Right renal cortex interstitium (tissue), 3 donors: ENCODE measurements around the gene ZBTB44. TPM values are rescaled to one million over a fixed set of nuclear protein-coding genes. Genes with fewer than 3 reads are reported as not detected.
"Not testable (repeated sequence)": the region's sequence is repeated elsewhere in the genome, so short reads cannot be mapped to it uniquely, and the experiment has no call there.

Experiments
- DNase-seq, 3 donors: peaks; one replicate each; pipeline ENCODE4 v3.0.0-alpha.2; 2013; ENCODE audit warnings: low read depth in 3 of 3, low spot score in 2 of 3
- polyA plus RNA-seq, 3 donors: library from polyadenylated mRNA; unstranded; fragments of 120-200 nt; gene quantifications; one replicate each; pipeline ENCODE4 v1.2.1, GENCODE V29; 2013; ENCODE audit not compliant: insufficient read length in 3 of 3

The ZBTB44 gene
- polyA plus RNA-seq, 3 donors = 53.7 to 59.0 (median 56.7) TPM

DNA sequence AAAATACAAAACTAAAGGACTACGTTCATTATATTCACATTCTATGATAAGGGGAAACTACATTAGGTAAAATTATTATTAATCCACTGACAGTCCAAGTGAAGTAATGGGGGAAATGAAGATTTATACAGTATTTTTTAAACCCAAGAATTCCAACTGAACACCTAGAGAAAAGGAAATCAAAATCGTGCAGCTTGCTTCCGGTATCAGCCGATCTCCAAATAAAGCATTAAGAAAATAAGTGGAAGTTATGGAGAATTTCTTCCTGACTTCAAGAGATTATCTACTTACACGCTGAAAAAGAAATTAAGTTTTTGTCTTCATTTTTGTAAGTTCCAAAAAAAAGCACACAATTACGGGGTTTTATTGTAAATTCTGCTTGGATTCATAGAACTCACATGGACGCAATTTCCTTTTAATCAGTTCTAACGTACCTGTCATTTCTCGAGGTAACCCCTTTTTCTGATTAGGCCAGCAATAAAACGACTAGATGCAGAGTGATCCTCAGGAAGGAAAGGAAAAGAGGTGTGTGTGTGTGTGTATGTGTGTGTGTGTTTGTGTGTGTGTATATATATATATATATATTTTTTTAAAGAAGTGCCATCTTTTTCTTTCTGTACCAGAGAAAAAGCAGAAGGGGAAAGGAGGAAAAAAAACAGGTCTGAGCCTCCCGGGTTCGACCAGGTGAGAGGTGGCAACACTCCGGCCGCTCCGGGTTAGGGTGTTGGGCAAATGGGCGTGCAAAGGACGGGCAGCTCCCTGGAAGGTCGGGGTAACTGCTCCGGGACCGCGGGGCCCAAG is 1.1 kb downstream of the ZBTB44 start:
- no peak for DNase-seq

DNA sequence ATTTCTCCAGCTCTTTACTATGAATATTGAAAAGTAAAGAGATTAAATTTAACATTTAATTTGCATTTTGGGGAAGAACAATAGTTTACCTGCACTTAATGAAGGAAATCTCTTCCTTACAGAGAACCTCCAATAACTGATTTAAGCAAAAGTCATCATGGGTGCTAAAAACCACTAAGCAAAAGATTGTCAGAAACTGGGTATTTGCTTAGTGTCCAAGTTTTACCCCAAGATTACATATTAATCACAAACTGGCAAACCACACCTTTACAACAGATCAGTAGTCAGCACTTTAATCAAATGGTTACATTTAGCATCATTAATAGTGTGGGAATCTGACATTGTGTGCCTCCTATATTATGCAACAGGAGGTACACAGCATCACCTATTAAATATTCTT is 2.7 kb downstream of the ZBTB44 start:
- no peak for DNase-seq

DNA sequence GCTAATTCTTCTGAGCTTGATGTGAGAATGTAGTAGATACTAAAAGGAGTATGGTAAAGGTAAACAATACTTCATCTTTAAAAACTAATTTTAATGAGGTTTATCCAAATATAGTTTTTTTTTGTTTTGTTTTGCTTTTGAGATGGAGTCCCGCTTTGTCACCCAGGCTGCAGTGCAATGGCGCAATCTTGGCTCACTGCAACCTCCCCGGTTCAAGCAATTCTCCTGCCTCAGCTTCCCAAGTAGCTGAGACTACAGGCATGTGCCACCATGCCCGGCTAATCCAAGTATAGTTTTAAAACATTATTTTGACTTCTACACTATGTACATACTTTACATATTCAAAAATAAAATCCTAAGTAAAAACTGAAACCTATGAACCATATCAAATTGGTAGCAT is 4.1 kb downstream of the ZBTB44 start:
- no peak for DNase-seq

DNA sequence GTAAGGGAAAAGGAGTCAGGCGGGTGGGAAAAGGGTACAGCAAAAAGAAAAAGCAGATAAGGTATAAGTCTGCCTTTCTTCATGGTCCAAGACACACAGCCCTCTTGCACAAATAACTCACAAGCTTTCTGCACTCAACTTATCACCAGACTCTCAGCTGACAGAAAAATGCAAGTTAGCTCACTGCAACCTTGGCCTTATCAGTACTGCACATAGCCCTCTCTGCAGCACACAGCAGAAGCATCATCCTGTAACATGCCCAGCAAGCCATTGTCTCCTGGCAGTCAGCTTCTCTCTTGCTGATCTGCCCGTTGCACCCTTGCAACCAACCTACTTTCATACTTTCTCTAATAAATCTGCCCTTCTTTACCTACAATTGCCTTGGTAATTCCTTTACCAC is 5.8 kb downstream of the ZBTB44 start:
- DNase-seq = no peak

DNA sequence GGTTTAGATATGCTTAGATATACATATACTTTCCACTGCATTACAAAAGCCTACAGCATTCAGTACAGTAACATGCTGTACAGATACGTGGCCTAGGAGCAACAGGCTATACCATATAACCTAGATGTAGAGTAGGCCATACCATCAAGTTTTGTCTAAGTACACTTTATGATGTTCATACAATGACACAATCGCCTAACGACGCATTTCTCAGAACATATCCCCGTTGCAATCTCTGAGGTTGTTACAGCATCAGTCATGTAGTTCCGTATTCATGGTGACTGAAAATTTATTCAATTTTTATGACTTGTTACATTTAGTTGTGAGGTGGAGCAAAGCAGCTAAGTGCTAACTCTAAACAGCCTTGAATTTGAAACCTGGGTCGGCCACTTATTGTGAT is 6.7 kb downstream of the ZBTB44 start:
- no peak for DNase-seq

DNA sequence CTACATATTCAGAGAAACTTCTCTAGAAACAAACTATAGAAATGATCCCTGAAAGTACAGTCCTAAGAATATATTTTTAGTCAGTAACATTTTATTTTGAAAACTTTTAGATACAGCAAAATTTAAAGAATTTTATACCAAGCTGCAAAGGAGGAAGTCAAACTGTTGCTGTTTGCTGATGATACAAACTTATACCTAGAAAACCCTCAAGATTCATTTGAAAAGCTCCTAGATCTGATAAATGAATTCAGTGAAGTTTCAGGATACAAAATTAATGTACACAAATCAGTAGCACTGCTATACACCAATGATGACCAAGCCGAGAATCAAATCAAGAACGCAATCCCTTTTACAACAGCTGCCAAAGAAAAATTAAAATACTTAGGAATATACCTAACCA is 10.1 kb downstream of the ZBTB44 start:
- DNase-seq = no peak

DNA sequence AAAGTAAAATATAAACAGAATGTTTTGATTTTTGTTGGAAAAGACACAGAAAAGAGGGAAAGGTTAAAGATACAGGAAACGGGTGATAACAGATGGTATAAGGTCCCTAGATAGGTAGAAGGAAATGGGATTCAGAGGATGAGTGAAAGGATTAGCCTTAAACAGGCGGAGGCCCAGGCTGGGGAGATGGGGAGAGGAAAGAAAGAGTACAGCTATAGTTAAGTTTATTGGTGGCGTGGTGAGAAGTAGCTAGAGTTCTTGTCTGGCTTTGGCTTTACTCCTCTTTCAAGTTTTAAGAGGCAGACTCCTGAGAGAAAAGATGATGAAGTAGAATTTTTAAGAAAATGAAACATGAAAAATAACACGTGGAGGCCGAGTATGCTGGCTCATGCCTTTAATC is 13.7 kb downstream of the ZBTB44 start:
- no peak for DNase-seq

DNA sequence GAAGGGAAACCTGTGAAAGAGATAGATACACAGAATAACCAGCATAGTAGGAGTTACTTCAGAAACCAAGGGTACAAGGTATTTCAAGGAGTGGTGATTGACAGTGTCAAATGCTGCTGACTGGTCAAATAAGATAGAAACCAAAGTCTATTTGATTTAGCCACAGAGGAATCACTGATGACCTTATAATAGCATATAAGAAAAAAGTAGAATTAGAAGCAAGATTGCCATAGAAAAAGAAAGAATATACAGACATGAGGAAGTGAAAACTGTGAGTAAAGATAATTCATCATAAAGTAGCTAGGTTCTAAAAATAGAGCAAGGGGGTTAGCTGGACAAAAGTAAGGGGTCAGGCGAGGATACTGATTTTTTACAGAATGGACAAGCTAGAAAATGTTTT is 14.2 kb downstream of the ZBTB44 start:
- no peak for DNase-seq

DNA sequence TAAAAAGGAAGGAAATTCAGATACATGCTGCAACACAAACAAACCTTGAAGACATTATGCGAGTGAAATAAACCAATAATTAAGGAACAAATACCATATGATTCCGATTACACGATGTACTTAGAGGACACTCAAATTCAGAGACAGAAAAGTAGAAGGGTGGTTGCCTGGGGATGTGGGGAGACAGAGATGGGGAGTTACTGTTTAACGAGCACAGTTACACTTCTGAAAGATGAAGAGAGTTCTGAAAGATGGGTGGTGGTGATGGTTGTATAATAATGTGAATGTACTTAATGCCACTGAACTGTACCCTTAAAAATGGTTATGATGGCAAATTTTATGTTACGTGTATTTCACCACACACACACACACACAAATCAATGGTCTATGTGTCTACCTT is 14.7 kb downstream of the ZBTB44 start:
- no peak for DNase-seq

DNA sequence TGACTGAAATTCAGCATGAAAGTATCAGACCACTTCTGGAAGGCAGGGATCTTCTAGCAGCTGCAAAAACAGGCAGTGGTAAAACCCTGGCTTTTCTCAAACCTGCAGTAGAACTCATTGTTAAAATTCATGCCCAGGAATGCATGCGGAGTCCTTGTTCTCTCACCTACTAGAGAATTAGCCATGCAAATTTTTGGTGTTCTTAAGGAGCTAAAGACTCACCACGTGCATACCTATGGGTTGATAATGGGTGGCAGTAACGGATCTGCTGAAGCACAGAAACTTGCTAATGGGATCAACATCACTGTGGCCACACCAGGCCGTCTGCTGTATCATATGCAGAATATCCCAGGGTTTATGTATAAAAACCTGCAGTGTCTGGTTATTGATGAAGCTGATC is 19.1 kb downstream of the ZBTB44 start:
- no peak for DNase-seq

DNA sequence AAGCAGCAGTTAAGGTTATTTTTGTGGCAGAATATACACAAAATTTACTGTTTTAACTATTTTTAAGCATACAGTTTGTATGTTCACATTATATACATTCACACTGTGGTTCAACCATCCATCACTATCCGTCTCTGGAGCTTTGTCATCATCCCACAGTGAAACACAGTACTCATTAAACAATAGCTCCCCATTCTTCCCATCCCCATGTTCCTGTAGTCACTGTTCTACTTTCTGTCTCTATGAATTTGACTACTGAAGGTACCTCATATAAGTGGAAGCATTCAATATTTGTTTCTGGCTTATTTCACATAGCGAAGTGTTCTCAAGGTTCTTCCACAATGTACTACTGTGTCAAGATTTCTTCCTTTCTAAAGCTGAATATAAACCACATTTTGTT is 32.6 kb downstream of the ZBTB44 start:
- DNase-seq = no peak

DNA sequence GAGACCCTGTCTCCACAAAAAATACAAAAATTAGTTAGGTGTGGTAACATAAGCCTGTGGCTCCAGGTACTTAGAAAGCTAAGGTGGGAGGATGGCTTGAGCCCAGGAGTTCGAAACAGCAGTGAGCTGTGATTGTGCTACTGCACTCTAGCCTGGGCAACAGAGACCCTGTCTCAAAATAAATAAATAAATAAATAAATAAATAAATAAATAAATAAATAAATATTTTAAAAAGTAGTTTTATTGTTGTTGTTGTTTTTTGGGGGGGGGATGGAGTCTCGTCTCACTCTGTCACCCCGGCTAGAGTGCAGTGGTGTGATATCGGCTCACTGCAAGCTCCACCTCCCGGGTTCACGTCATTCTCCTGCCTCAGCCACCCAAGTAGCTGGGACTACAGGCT is 33.4 kb downstream of the ZBTB44 start:
- not testable (repeated sequence) for DNase-seq

DNA sequence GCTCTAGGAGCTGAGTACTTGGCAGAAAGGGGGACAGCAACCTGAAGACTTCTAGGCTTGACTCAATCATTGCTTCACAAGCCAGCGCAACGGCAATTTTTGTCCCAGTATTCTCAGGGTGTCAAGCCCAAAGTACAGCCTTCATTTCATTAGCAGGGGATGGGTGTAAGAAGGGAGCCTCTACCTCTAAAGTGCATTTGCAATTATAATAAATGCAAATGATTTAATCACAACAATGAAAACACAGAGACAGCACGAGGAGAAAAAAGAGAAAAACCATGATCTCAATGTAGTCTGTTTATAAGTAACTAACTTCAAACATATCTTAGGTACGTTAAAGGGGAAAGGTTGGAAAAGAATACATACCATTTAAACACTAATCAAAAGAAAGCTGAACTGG is 34.7 kb downstream of the ZBTB44 start:
- no peak for DNase-seq

DNA sequence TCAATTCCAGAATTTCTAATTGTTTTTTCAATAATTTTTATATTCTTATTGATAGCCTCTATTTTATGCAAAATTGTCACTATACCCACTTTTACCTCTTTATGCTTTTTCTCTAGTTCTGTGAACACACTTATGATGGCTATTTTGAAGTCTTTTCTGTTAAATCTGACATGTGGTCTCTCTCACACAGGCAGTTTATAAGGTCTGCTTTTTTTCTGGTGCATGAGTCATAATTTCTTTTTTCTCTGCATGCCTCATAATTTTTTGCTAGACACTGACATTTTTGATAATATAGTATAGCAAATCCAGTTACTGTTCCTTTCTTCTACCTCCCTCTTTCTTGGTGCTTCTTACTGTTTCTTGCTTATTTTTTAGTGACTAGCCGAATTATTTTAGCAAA is 36.0 kb downstream of the ZBTB44 start:
- no peak for DNase-seq

DNA sequence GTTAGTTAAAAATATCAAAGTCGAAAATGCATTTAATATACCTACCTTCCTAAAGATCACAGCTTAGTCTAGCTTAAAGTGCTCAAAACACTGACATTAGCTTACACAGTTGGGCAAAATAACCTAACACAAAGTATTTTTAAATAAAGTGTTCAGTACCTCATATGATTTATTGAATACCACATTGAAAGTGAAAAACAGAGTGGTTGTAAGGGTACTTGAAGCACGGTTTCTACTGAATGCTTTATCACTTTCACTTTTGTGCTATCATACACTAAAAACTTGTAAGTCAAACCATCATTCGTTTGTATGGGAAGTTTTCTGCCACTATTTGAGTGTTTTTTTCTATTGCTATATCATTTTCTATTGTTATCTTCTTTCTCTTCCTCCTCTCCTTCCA is 36.6 kb downstream of the ZBTB44 start:
- no peak for DNase-seq

DNA sequence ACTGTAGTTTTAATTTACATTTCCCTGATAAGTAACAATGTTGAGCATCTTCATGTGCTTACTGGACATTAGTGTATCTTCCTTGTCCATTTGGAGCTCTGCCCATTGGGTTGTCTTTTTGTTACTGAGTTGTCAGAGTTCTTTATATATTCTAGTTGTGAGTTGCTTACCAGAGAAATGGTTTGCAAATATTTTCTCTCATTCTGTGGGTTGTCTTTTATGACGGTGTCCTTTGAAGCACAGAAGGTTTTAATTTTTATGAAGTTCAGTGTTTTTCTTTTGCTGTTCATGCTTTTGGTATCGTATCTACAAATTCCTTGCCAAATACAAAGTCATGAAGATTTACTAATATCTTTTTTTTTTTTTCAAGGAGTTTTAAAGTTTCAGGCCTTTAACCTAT is 42.4 kb downstream of the ZBTB44 start:
- no peak for DNase-seq

DNA sequence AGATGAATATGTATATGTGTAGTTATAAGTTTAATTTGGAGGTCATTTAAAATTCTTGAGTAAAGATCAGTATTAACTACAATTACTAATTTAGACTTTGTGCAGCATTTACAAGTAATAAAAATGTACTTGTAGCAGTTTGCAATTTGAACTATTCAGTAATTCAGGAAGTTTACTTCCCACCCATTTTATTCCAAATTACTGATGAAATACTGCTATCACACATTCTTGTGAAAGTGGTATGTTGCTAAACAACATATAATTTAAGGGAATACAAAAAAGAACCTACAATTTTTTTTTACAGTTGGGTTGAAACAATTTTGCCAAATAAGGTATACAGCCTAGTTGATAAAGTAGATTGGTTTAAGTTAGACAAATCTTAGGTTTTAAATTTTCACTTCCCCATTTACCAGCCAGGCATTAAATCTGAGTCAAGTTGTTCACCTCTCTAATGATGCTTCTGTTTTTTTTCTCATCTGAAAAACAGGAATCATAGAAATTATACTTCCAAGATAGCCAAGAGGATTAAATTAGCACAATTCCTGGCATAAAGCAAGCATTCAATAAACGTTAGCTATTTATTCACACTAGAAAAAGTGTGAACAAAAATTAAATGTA is 45.3 kb downstream of the ZBTB44 start:
- DNase-seq = no peak

DNA sequence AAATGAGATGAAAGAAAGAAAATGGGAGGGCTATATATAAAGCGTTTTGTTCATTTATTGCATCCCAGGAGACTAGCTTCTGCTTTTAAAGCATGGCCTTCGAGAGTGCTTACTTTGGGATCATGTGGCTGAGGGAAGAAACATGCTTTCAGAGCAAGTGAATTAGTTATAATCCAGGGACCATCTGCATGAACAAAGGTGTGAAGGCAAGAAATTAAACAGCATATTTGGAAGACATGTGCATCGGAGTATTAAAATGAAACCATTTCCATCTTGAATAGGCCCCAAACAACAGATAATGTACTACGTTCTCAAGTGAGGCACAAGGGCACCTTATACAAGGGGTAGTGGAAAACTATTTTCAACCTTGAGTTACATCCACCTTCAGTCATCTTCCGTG is 51.4 kb downstream of the ZBTB44 start:
- DNase-seq = no peak

DNA sequence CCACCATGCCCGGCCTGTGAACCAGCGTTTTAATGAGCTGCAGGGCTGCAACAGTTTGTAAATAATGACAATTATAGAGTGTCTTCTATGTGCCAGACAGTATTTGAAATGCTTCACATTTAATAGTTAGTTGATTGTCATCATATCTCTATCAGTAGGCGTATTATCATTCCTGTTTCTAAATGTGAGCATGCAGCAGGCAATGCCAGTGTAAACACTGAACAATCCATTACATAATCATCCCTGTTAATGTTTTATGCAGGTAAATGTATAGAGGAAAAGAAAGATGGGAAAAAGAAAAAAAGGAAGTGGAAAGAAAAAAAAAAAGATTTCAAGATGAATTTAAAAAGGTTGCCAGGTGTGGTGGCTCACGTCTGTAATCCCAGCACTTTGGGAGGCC is 52.3 kb downstream of the ZBTB44 start:
- no peak for DNase-seq

DNA sequence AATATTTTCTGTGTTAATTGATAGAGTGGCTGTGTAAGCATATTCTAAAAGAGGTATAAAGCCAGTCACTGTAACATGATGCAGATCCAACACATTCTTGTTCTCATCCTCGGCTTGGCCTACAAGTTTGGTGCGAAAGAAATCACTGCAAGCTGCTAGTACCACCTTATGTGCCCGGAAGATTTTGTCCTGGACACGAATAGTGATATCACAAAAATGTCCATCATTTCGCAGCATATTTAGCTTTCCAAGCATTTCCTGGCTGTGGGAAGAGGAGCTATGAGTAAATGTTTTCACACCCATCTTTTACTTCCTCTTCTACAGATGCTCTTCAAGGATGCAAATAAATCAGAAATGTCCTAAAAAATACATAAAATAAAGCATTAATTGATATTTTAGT is 53.1 kb downstream of the ZBTB44 start:
- no peak for DNase-seq

DNA sequence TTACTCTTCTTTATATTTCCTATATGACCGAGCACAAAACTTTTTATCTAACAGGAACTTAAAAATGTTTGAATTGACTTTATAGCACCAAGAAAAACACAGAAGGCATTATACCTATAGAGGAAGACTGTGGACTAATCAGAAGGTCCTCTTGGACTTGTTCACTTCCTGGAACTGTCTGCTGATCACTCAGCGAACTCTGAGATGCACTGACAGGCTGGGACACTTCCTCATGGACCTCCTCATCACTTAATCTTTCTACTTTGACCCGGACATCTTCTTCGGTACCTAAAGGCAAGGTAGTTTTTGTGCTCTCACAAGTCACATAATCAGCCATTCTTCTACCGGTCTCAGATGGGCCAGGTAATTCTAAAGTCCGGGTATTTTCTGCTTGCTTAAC is 54.0 kb downstream of the ZBTB44 start:
- no peak for DNase-seq

DNA sequence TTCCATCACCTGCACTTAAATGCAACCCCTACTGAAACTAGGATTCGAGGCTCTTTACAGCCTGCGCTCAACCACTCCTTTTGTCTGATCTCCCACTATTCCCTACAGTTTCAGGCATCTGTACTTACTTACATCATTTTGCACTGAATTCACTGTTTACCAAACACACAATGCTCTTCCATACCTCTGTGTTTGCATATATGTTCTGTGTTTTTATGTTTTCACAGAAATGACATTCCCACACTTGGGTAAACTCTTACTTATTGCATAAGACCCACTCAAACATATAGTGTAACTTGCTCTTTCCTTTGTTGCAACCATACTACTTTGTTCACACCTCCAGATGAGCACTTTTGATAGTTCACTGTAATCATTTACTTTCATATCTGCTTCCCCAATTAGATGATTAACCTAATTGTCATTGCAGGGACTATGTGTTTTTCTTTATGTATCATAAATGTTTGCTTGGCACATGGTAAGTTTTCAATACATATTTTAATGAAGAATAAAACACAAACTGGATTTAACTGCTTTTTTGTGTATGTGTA is 54.6 kb downstream of the ZBTB44 start:
- DNase-seq = no peak
